Kidney epithelial cell (primary cell): ENCODE data around the gene DEUP1. TPM values are rescaled to one million over a fixed set of nuclear protein-coding genes. Genes with fewer than 3 reads are reported as not detected.

Source experiments
- DNase-seq: peaks from one replicate; pipeline ENCODE4 v3.0.0-alpha.2; 2010; ENCODE audit warnings: low read depth
- H3K27me3 ChIP-seq: 2 replicates; pipeline ENCODE4 v1.6.0; 2011; ENCODE audit warnings: low read length; ENCODE audit not compliant: control insufficient read depth, insufficient read depth
- H3K36me3 ChIP-seq: 2 replicates; pipeline ENCODE4 v1.5.1; 2011; ENCODE audit warnings: low read length; ENCODE audit not compliant: control insufficient read depth, insufficient read depth
- H3K4me3 ChIP-seq: 2 replicates; pipeline ENCODE4 v1.5.1; 2011; ENCODE audit warnings: low read depth, mild to moderate bottlenecking, control low read depth, low read length
- total RNA-seq: library from RNA; depleted of rRNA; stranded (reverse); fragments of >200 nt; gene quantifications from 2 replicates; pipeline ENCODE4 v1.2.3, GENCODE V29; 2015
- TF ChIP-seq, protein P1 (sequence below): IDR thresholded peaks from 2 replicates; pipeline ENCODE4 v1.5.1; 2011; ENCODE audit warnings: mild to moderate bottlenecking, moderate library complexity, low read length, control low read depth, inconsistent platforms; ENCODE audit not compliant: insufficient read depth, poor library complexity, severe bottlenecking

DEUP1 gene
- total RNA-seq, 1 donor from 2014 or later, result not detected

DNA sequence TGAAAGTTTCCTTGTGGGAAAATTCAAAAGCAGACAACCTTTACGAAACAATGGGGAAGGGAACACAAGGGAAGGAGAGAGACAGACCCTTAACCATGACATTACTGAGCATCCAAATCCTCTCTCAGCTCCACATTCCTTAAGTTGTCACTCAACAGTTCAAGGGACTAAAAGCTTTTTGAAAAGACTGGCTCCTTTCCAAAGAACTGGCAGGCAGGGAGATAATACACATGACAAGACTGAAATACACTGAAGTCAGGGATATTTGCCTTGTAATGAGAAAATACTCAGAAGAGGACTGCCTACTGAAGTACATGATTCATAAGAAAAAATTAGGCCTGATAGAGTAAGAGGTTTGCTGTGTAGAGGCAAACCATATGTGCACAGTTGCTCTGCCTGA is 143.6 kb downstream of the DEUP1 start:
- Histone ChIP-seq H3K27me3 (no peaks in the 10 kb centered on the region), H3K36me3 (no peaks in the 10 kb centered on the region), H3K4me3 (no peak overlapping the region)
- TF ChIP-seq, protein P1, sequence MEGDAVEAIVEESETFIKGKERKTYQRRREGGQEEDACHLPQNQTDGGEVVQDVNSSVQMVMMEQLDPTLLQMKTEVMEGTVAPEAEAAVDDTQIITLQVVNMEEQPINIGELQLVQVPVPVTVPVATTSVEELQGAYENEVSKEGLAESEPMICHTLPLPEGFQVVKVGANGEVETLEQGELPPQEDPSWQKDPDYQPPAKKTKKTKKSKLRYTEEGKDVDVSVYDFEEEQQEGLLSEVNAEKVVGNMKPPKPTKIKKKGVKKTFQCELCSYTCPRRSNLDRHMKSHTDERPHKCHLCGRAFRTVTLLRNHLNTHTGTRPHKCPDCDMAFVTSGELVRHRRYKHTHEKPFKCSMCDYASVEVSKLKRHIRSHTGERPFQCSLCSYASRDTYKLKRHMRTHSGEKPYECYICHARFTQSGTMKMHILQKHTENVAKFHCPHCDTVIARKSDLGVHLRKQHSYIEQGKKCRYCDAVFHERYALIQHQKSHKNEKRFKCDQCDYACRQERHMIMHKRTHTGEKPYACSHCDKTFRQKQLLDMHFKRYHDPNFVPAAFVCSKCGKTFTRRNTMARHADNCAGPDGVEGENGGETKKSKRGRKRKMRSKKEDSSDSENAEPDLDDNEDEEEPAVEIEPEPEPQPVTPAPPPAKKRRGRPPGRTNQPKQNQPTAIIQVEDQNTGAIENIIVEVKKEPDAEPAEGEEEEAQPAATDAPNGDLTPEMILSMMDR, result no peak
- no peak for DNase-seq

DNA sequence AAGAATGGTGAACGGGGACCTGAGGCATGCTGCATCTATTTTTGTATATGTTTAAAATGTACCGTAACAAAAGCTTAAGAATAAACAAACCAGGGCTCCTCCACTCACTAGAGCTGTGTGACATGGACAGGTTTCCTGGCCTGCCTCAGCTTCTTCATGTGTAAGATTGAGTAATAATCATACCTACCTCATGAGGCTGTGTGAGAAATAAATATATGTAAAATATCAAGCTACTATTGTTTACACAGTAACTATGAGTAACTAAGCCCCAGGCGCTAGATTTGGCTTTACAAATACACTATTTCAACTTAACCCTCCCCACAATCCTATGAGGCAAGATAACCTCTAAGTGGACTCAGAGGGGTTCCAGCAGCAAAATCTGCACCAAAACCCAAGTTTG is 146.3 kb downstream of the DEUP1 start:
- no peak for DNase-seq
- TF ChIP-seq, protein P1, result no peak
- Histone ChIP-seq H3K27me3 (no peaks in the 10 kb centered on the region), H3K36me3 (no peaks in the 10 kb centered on the region), H3K4me3 (no peak overlapping the region)

DNA sequence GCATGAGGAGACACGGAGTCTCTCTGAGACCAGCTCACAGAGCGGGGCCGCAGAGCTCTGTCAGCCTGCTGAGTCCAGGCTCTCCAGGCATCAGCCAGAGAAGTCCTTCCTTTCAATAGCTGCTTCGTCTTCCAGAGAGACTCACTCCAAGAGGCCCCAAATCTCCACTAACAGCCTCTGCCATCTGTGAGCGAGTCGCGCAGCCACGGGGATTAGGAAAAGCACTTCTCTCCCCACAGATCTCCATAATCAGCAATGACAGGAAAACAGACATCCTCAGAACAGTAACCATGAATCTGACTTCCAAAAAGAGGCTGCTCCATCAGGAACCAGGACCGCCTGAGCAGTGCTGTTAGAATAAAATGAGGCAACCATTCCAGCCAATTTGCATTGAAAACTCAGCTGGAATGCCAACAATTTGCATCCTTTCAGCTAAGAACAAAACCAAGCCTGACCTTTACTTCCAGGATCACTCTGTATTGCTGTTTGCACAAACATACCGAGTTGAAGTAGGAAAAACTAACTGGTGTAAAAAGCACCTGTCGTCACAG is 147.2 kb downstream of the DEUP1 start:
- no peak for DNase-seq
- Histone ChIP-seq H3K4me3 (no peak overlapping the region), H3K27me3 (no peaks in the 10 kb centered on the region), H3K36me3 (no peaks in the 10 kb centered on the region)
- TF ChIP-seq, protein P1, result no peak

DNA sequence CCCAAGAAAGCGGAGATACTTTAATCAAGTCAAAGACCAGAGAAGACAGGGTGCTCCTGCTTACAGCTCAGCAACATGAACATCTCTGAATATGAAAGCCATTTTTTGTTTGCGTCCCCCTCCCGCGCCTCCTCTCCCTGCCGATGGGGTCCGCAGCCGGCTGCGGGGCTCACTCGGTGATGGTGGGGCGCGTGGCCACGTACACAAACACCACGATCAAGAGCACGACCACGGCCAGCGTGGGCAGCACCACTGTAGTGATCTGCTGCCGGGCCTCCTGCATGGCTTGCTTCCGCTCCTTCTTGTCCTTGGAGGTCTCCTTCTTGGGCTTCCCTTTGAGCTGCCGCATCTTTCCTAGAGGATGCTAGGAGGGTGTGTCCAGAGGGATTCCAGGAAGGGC is 148.3 kb downstream of the DEUP1 start:
- TF ChIP-seq, protein P1, result no peak
- no peak for DNase-seq
- Histone ChIP-seq H3K36me3 (no peaks in the 10 kb centered on the region), H3K4me3 (no peak overlapping the region), H3K27me3 (no peaks in the 10 kb centered on the region)

GRCh38 chr11:93480256-93480655 is 149.7 kb downstream of the DEUP1 start:
- Histone ChIP-seq H3K27me3 (no peaks in the 10 kb centered on the region), H3K4me3 (no peak overlapping the region), H3K36me3 (no peaks in the 10 kb centered on the region)
- DNase-seq, result no peak
- TF ChIP-seq, protein P1, result no peak

DNA sequence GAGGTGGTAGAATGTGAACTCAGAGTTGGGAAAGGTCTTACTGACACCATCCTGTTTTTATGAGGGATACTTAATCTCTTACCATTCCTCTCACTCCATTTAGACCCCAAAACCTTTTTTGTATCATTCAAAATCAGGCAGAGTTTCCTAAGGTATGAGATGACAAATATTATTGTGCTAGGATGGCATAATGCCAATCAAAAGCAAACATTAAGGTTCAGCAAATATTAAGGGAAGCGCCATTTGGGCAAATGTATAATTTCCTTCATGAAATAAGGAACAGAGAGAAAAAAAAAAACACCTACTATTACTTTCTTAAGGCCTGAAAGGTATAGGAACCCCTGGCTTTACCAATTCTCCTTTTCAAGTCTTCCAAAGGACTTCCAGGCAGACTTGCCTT is 150.2 kb downstream of the DEUP1 start:
- no peak overlapping the region for H3K4me3 ChIP-seq
- no peak for DNase-seq
- H3K36me3 ChIP-seq, result no peaks in the 10 kb centered on the region
- TF ChIP-seq, protein P1, result no peak
- H3K27me3 ChIP-seq, result no peaks in the 10 kb centered on the region
